ENCODE data around the gene FMNL2.

GRCh38 chr2:152557273-152557888 lies 222.4 kb downstream of the FMNL2 start:
- TF ChIP-seq POU6F1 (CRISPR knock-in tag; IDR thresholded peaks at IDR 0.05; ENCODE audit: borderline replicate concordance, low read depth) = no peak
- TF ChIP-seq ISL1 (CRISPR knock-in tag; IDR thresholded peaks at IDR 0.05) = no peak
- TF ChIP-seq ZC3H10 (CRISPR knock-in tag; IDR thresholded peaks at IDR 0.05) = no peak
- no peak for TF ChIP-seq TCF4 (CRISPR knock-in tag; IDR thresholded peaks at IDR 0.05; ENCODE audit: borderline replicate concordance)
- TF ChIP-seq CSDC2 (CRISPR knock-in tag; IDR thresholded peaks at IDR 0.05) = no peak
- TF ChIP-seq ZFP3 (CRISPR knock-in tag; IDR thresholded peaks at IDR 0.05) = no peak
